Mesendoderm (in vitro differentiated cells): ENCODE data around the gene EPHB4.
"Not testable (repeated sequence)": the region's sequence is repeated elsewhere in the genome, so short reads cannot be mapped to it uniquely, and the experiment has no call there.

Experiments
- DNase-seq: peaks from one replicate; pipeline ENCODE4 v3.0.0; 2013
- H2AK5ac ChIP-seq: 2 replicates; pipeline ENCODE4 v1.6.1; 2013; ENCODE audit warnings: low read length, inconsistent platforms
- H2BK120ac ChIP-seq: 2 replicates; pipeline ENCODE4 v1.6.1; 2013; ENCODE audit warnings: low read depth, mild to moderate bottlenecking, low read length, moderate library complexity, mixed read lengths
- H2BK15ac ChIP-seq: replicated peaks from 2 replicates; pipeline ENCODE4 v1.6.1; 2013; ENCODE audit warnings: low read depth, mild to moderate bottlenecking, moderate library complexity
- H2BK5ac ChIP-seq: 2 replicates; pipeline ENCODE4 v1.6.1; 2013; ENCODE audit warnings: low read length, inconsistent platforms
- H3K18ac ChIP-seq: 2 replicates; pipeline ENCODE4 v1.6.1; 2013; ENCODE audit warnings: mild to moderate bottlenecking, low read length, mixed read lengths
- H3K23ac ChIP-seq: one replicate; pipeline ENCODE4 v1.6.1; 2013; ENCODE audit warnings: low read length
- H3K27ac ChIP-seq: 2 replicates; pipeline ENCODE4 v1.5.1; 2013; ENCODE audit warnings: low read depth, mild to moderate bottlenecking, inconsistent platforms, low read length, moderate library complexity
- H3K27me3 ChIP-seq: 2 replicates; pipeline ENCODE4 v1.6.1; 2013; ENCODE audit warnings: low read length, control low read depth, mild to moderate bottlenecking, inconsistent platforms; ENCODE audit not compliant: insufficient read depth, poor library complexity
- H3K36me3 ChIP-seq: 2 replicates; pipeline ENCODE4 v1.6.1; 2013; ENCODE audit warnings: low read length, inconsistent platforms; ENCODE audit not compliant: control insufficient read depth, insufficient read depth
- H3K4ac ChIP-seq: one replicate; pipeline ENCODE4 v1.6.1; 2013; ENCODE audit warnings: low read depth, mild to moderate bottlenecking, low read length, moderate library complexity
- H3K4me1 ChIP-seq: 2 replicates; pipeline ENCODE4 v1.6.1; 2013; ENCODE audit warnings: low read depth, low read length, inconsistent platforms; ENCODE audit not compliant: control insufficient read depth
- H3K4me2 ChIP-seq: 2 replicates; pipeline ENCODE4 v1.6.1; 2013; ENCODE audit warnings: low read length
- H3K4me3 ChIP-seq: 2 replicates; pipeline ENCODE4 v1.5.1; 2013; ENCODE audit warnings: mild to moderate bottlenecking, low read length
- H3K56ac ChIP-seq: one replicate; pipeline ENCODE4 v1.6.1; 2013; ENCODE audit warnings: low read length
- H3K79me1 ChIP-seq: 2 replicates; pipeline ENCODE4 v1.6.1; 2013; ENCODE audit warnings: low read length, inconsistent platforms
- H3K79me2 ChIP-seq: 2 replicates; pipeline ENCODE4 v1.6.1; 2013; ENCODE audit warnings: mild to moderate bottlenecking, low read length; ENCODE audit not compliant: control insufficient read depth, insufficient read depth
- H3K9ac ChIP-seq: 2 replicates; pipeline ENCODE4 v1.6.1; 2013; ENCODE audit warnings: low read length, inconsistent platforms
- H4K5ac ChIP-seq: one replicate; pipeline ENCODE4 v1.6.1; 2013; ENCODE audit warnings: low read length
- H4K8ac ChIP-seq: one replicate; pipeline ENCODE4 v1.6.1; 2013; ENCODE audit warnings: low read depth, mild to moderate bottlenecking, control low read depth, low read length, moderate library complexity
- WGBS: extraction: QIAGEN DNeasy Blood & Tissue Kit; methylation state at CpG from one replicate; pipeline ENCODE4 v1.1.7; 2013; ENCODE audit warnings: low lambda C conversion rate, missing lambda C conversion rate; ENCODE audit not compliant: insufficient coverage; ENCODE audit errors: extremely low coverage; 5-methylcytosine and 5-hydroxymethylcytosine counted together

EPHB4 gene

GRCh38 chr7:100765250-100765649 is 62.1 kb downstream of the EPHB4 start:
- Histone ChIP-seq H2BK5ac (no peak overlapping the region), H3K4me1 (no peaks in the 10 kb centered on the region)
- no CpG with 5 or more reads among the region's 16 CpGs for WGBS

GRCh38 chr7:100764841-100765240 is 62.5 kb downstream of the EPHB4 start:
- H3K27me3 ChIP-seq, result no peaks in the 10 kb centered on the region
- H3K56ac ChIP-seq, result no peak overlapping the region
- H3K27ac ChIP-seq, result no peak overlapping the region
- no peak for DNase-seq
- no peak overlapping the region for H3K4ac ChIP-seq
- H3K4me2 ChIP-seq, result no peak overlapping the region
- no peaks in the 10 kb centered on the region for H3K4me1 ChIP-seq
- no peak overlapping the region for H4K8ac ChIP-seq
- no peak overlapping the region for H2BK15ac ChIP-seq
- no peaks in the 10 kb centered on the region for H3K36me3 ChIP-seq
- H4K5ac ChIP-seq, result no peak overlapping the region
- no peak overlapping the region for H2BK5ac ChIP-seq
- no peak overlapping the region for H3K9ac ChIP-seq
- H3K79me2 ChIP-seq, result no peaks in the 10 kb centered on the region
- no peak overlapping the region for H3K4me3 ChIP-seq
- no peak overlapping the region for H2AK5ac ChIP-seq
- H3K79me1 ChIP-seq, result no peaks in the 10 kb centered on the region
- H3K23ac ChIP-seq, result no peak overlapping the region
- H2BK120ac ChIP-seq, result no peak overlapping the region
- WGBS, result no CpG with 5 or more reads among the region's 10 CpGs
- H3K18ac ChIP-seq, result no peak overlapping the region

More at GRCh38 chr7:100765250-100765649, 62.1 kb downstream of the EPHB4 start:
- H2BK120ac ChIP-seq, result no peak overlapping the region
- H3K27ac ChIP-seq, result no peak overlapping the region
- no peak overlapping the region for H4K8ac ChIP-seq
- no peaks in the 10 kb centered on the region for H3K79me1 ChIP-seq
- DNase-seq, result no peak
- no peaks in the 10 kb centered on the region for H3K27me3 ChIP-seq
- no peak overlapping the region for H2BK15ac ChIP-seq
- no peak overlapping the region for H3K23ac ChIP-seq
- no peak overlapping the region for H3K4ac ChIP-seq
- no peak overlapping the region for H3K4me3 ChIP-seq
- no peak overlapping the region for H3K56ac ChIP-seq
- H3K18ac ChIP-seq, result no peak overlapping the region
- no peaks in the 10 kb centered on the region for H3K36me3 ChIP-seq
- H2AK5ac ChIP-seq, result no peak overlapping the region
- no peak overlapping the region for H3K9ac ChIP-seq
- H4K5ac ChIP-seq, result no peak overlapping the region
- no peaks in the 10 kb centered on the region for H3K79me2 ChIP-seq
- no peak overlapping the region for H3K4me2 ChIP-seq

GRCh38 chr7:100763556-100764140 is 63.7 kb downstream of the EPHB4 start:
- Histone ChIP-seq H3K4me3 (no peak overlapping the region), H3K27ac (no peak overlapping the region), H3K23ac (no peak overlapping the region), H2AK5ac (no peak overlapping the region), H3K4me2 (no peak overlapping the region), H3K4me1 (no peaks in the 10 kb centered on the region), H4K8ac (no peak overlapping the region), H3K27me3 (no peaks in the 10 kb centered on the region), H3K4ac (no peak overlapping the region), H3K18ac (no peak overlapping the region), H2BK15ac (no peak overlapping the region), H3K79me1 (no peaks in the 10 kb centered on the region), H3K79me2 (no peaks in the 10 kb centered on the region), H2BK120ac (no peak overlapping the region), H2BK5ac (no peak overlapping the region), H3K36me3 (no peaks in the 10 kb centered on the region), H3K9ac (no peak overlapping the region), H3K56ac (no peak overlapping the region), H4K5ac (no peak overlapping the region)
- DNase-seq, result no peak
- no CpG with 5 or more reads among the region's 14 CpGs for WGBS

GRCh38 chr7:100762841-100763240 is 64.5 kb downstream of the EPHB4 start:
- not testable (repeated sequence) for H3K23ac ChIP-seq, H3K56ac ChIP-seq, H2BK120ac ChIP-seq, H3K27ac ChIP-seq, H3K4me2 ChIP-seq, H3K36me3 ChIP-seq, H2BK5ac ChIP-seq, H3K79me2 ChIP-seq, H3K9ac ChIP-seq, H3K27me3 ChIP-seq, H2AK5ac ChIP-seq, H3K18ac ChIP-seq, H3K79me1 ChIP-seq, H3K4me1 ChIP-seq, H4K5ac ChIP-seq, H4K8ac ChIP-seq, H2BK15ac ChIP-seq, H3K4ac ChIP-seq, H3K4me3 ChIP-seq, DNase-seq
- no CpG with 5 or more reads among the region's 5 CpGs for WGBS

- Histone ChIP-seq H4K5ac (no peak overlapping the region), H2BK120ac (no peak overlapping the region), H3K4me1 (no peaks in the 10 kb centered on the region), H2AK5ac (no peak overlapping the region), H3K79me1 (no peaks in the 10 kb centered on the region), H4K8ac (no peak overlapping the region), H3K23ac (no peak overlapping the region), H3K27ac (no peak overlapping the region), H3K4ac (no peak overlapping the region), H3K27me3 (no peaks in the 10 kb centered on the region), H3K4me2 (no peak overlapping the region), H3K56ac (no peak overlapping the region), H2BK5ac (no peak overlapping the region), H2BK15ac (no peak overlapping the region), H3K18ac (no peak overlapping the region), H3K9ac (no peak overlapping the region), H3K79me2 (no peaks in the 10 kb centered on the region), H3K4me3 (no peak overlapping the region), H3K36me3 (no peaks in the 10 kb centered on the region)
- no peak for DNase-seq
- WGBS, result no CpG with 5 or more reads among the region's 19 CpGs
These were observed 67.8 kb downstream of the EPHB4 start for GRCh38 chr7:100759357-100760171.
